ENCODE measurements around the gene RNGTT. TPM values are rescaled to one million over a fixed set of nuclear protein-coding genes. Genes with fewer than 3 reads are reported as not detected.

Gene RNGTT
- total and polyA plus RNA-seq, 4 donors, result 13.1 to 34.4 (median 20.9) TPM

DNA sequence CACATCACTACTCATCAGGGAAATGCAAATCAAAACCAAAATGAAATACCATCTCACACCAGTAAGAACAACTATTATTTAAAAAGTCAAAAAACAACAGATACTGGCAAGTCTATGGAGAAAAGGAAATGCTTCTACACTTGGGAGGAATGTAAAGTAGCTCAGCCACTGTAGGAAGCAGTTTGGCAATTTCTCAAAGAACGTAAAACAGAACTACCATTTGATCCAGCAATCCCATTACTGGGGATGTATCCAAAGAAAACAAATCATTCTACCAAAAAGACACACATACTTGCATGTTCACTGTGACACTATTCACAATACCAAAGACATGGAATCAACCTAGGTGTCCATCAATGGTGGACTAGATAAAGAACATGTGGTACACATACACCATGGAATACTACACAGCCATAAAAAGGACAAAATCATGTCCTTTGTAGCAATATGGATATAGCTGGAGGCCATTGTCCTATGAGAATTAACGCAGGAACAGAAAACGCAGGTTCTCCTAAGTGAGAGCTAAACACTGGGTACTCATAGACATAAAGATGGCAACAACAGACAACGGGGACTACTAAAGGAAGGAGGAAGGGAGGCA, 260.4 kb downstream of the RNGTT start:
- DNase-seq (ENCODE audit: low read depth in 4 of 6, low spot score in 6 of 6), result no peak
- Histone ChIP-seq H3K4me3 (ENCODE audit: low read depth, low read length) (no peak overlapping the region), H3K36me3 (ENCODE audit: control insufficient read depth, insufficient read depth, low read length) (no peaks in the 10 kb centered on the region), H3K27me3 (ENCODE audit: control insufficient read depth, insufficient read depth, low read length) (no peaks in the 10 kb centered on the region), H3K27ac (ENCODE audit: low read depth, low read length) (no peak overlapping the region), H3K4me1 (ENCODE audit: control insufficient read depth, insufficient read depth, low read length) (no peaks in the 10 kb centered on the region), H3K9me3 (ENCODE audit: control insufficient read depth, insufficient read depth, low read length) (no peaks in the 10 kb centered on the region)
- 60% methylated on average over 1 of the region's 4 CpGs for WGBS (ENCODE audit: insufficient coverage)

DNA sequence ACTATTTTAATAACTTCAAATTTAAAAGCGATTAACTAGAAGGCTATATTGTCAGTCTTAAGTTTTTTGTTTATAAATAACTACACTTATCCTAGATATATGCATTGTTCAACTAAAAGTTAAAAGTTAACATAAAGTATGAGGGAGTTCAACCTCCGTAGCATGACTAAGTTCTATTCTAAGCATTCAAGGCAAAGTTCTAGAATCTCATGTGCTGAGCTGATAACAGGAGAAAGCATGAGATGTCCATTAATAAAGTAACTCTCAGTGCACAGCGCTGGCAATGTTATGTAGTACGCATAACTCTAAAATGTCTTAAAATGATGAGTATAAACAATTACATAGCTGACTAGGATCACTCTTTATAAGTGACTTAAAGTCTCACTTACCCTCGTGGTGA, 264.8 kb downstream of the RNGTT start:
- Histone ChIP-seq H3K36me3 (ENCODE audit: control insufficient read depth, insufficient read depth, low read length) (no peaks in the 10 kb centered on the region), H3K27me3 (ENCODE audit: control insufficient read depth, insufficient read depth, low read length) (no peaks in the 10 kb centered on the region), H3K27ac (ENCODE audit: low read depth, low read length) (no peak overlapping the region), H3K4me1 (ENCODE audit: control insufficient read depth, insufficient read depth, low read length) (no peaks in the 10 kb centered on the region), H3K9me3 (ENCODE audit: control insufficient read depth, insufficient read depth, low read length) (peaks cover 7% of the 10 kb centered on the region), H3K4me3 (ENCODE audit: low read depth, low read length) (no peak overlapping the region)
- no peak for DNase-seq (ENCODE audit: low read depth in 4 of 6, low spot score in 6 of 6)
- no CpG with 5 or more reads among the region's 5 CpGs for WGBS (ENCODE audit: insufficient coverage)

DNA sequence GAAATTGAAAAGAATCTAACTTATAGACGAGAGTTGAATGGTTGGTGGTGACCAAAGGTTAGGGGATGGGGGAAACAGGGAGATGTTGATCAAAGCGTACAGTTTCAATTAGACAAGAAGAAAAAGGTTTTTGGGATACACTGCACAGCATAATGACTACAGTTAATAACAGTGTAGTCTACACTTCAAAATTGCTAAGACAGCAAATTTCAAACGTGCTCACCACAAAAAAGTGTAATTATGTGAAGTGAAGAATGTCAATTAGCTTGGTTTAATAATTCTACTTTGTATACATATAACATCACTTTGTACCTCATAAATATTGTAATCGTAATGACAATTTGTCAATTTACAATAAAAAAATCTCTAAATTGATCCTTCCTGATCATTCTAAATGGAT, 267.5 kb downstream of the RNGTT start:
- no CpG with 5 or more reads among the region's 4 CpGs for WGBS (ENCODE audit: insufficient coverage)

DNA sequence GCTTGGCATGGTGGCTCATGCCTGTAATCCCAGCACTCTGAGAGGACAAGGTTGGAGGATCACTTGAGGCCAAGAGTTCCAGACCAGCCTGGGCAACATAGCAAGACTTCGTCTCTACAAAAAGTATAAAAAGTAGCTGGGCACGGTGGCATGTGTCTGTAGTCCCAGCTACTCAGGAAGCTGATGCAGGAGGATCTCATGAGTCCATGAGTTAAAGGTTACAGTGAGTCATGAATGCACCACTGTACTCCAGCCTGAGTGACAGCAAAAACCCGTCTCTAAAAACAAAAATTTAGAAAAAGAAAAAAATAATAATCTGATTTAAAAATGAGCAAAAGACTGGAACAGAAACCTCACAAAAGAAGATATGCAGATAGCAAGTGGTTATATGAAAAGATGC, 279.7 kb downstream of the RNGTT start:
- no peak for DNase-seq (ENCODE audit: low read depth in 4 of 6, low spot score in 6 of 6)
- no peaks in the 10 kb centered on the region for H3K9me3 ChIP-seq (ENCODE audit: control insufficient read depth, insufficient read depth, low read length)
- no peaks in the 10 kb centered on the region for H3K4me1 ChIP-seq (ENCODE audit: control insufficient read depth, insufficient read depth, low read length)
- 72% methylated on average over 2 of the region's 3 CpGs for WGBS (ENCODE audit: insufficient coverage)
- no peaks in the 10 kb centered on the region for H3K27me3 ChIP-seq (ENCODE audit: control insufficient read depth, insufficient read depth, low read length)
- no peak overlapping the region for H3K27ac ChIP-seq (ENCODE audit: low read depth, low read length)
- H3K36me3 ChIP-seq (ENCODE audit: control insufficient read depth, insufficient read depth, low read length), result no peaks in the 10 kb centered on the region
- no peak overlapping the region for H3K4me3 ChIP-seq (ENCODE audit: low read depth, low read length)

More for the DNA sequence above, 267.5 kb downstream of the RNGTT start:
- H3K4me1 ChIP-seq (ENCODE audit: control insufficient read depth, insufficient read depth, low read length), result no peaks in the 10 kb centered on the region
- DNase-seq (ENCODE audit: low read depth in 4 of 6, low spot score in 6 of 6), result no peak
- H3K4me3 ChIP-seq (ENCODE audit: low read depth, low read length), result no peak overlapping the region
- H3K27me3 ChIP-seq (ENCODE audit: control insufficient read depth, insufficient read depth, low read length), result no peaks in the 10 kb centered on the region
- no peaks in the 10 kb centered on the region for H3K36me3 ChIP-seq (ENCODE audit: control insufficient read depth, insufficient read depth, low read length)
- H3K27ac ChIP-seq (ENCODE audit: low read depth, low read length), result no peak overlapping the region
- H3K9me3 ChIP-seq (ENCODE audit: control insufficient read depth, insufficient read depth, low read length), result peaks cover 7% of the 10 kb centered on the region

DNA sequence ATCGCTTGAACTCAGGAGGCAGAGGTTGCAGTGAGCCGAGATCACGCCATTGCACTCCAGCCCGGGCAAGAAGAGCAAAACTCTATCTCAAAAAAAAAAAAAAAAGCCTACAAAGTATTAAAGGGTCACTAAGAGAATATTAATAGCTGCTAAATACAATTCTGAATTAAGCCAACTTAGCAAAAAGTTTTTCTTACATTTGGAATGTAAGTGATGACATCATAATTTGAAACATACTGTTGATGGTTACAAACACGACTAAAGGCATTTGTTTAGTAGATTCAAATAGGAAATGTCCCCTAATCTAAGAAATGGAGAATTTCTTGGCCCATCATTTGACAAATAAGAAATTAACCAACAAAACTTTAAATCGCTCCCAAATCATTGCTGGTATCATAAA, 282.8 kb downstream of the RNGTT start:
- WGBS (ENCODE audit: insufficient coverage), result no CpG with 5 or more reads among the region's 6 CpGs

DNA sequence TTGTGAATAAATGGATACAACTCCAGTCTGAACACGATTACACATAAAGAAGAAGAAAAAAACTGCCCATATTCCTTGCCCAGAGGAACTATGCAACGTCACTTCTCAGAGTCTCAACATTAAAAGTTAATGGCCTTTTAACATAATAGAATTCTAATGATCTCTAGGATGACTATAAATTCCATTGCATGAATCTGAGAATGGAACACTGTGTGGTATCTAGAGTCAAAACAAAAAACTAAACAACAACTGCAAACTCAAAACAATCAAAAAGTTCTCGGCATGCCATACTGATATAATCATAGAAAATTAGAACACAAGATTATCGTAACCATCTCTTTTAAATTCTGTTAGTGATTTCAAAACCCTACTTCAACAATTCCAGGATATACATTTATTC, 283.6 kb downstream of the RNGTT start:
- no peaks in the 10 kb centered on the region for H3K4me1 ChIP-seq (ENCODE audit: control insufficient read depth, insufficient read depth, low read length)
- no peak overlapping the region for H3K4me3 ChIP-seq (ENCODE audit: low read depth, low read length)
- WGBS (ENCODE audit: insufficient coverage), result no CpG with 5 or more reads among the region's 4 CpGs
- no peaks in the 10 kb centered on the region for H3K27me3 ChIP-seq (ENCODE audit: control insufficient read depth, insufficient read depth, low read length)
- no peaks in the 10 kb centered on the region for H3K36me3 ChIP-seq (ENCODE audit: control insufficient read depth, insufficient read depth, low read length)
- no peak overlapping the region for H3K27ac ChIP-seq (ENCODE audit: low read depth, low read length)
- DNase-seq (ENCODE audit: low read depth in 4 of 6, low spot score in 6 of 6), result no peak
- no peaks in the 10 kb centered on the region for H3K9me3 ChIP-seq (ENCODE audit: control insufficient read depth, insufficient read depth, low read length)

More for the DNA sequence above, 282.8 kb downstream of the RNGTT start:
- no peak for DNase-seq (ENCODE audit: low read depth in 4 of 6, low spot score in 6 of 6)
- H3K4me1 ChIP-seq (ENCODE audit: control insufficient read depth, insufficient read depth, low read length), result no peaks in the 10 kb centered on the region
- H3K4me3 ChIP-seq (ENCODE audit: low read depth, low read length), result no peak overlapping the region
- no peak overlapping the region for H3K27ac ChIP-seq (ENCODE audit: low read depth, low read length)
- H3K9me3 ChIP-seq (ENCODE audit: control insufficient read depth, insufficient read depth, low read length), result no peaks in the 10 kb centered on the region
- H3K36me3 ChIP-seq (ENCODE audit: control insufficient read depth, insufficient read depth, low read length), result no peaks in the 10 kb centered on the region
- H3K27me3 ChIP-seq (ENCODE audit: control insufficient read depth, insufficient read depth, low read length), result no peaks in the 10 kb centered on the region

DNA sequence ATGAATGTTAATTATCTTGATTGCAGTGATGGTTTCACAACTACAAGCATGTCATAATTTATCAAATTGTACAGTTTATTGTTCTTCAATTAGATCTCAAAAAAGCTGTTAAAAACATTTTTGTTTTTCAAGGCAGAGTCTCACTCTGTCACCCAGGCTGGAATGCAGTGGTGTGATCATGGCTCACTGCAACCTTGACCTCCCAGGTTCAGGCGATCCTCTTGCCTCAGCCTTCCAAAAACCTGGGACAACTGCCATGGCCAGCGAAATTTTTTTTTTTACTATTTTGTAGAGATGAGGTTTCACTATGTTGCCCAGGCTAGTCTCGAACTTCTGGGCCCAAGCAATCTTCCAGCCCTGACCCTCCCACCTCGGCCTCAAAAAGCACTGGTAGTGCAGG, 286.1 kb downstream of the RNGTT start:
- DNase-seq (ENCODE audit: low read depth in 4 of 6, low spot score in 6 of 6), result no peak
- no peaks in the 10 kb centered on the region for H3K27me3 ChIP-seq (ENCODE audit: control insufficient read depth, insufficient read depth, low read length)
- 100% methylated on average over 1 of the region's 4 CpGs for WGBS (ENCODE audit: insufficient coverage)
- H3K36me3 ChIP-seq (ENCODE audit: control insufficient read depth, insufficient read depth, low read length), result no peaks in the 10 kb centered on the region
- no peaks in the 10 kb centered on the region for H3K9me3 ChIP-seq (ENCODE audit: control insufficient read depth, insufficient read depth, low read length)
- no peaks in the 10 kb centered on the region for H3K4me1 ChIP-seq (ENCODE audit: control insufficient read depth, insufficient read depth, low read length)
- H3K27ac ChIP-seq (ENCODE audit: low read depth, low read length), result no peak overlapping the region
- no peak overlapping the region for H3K4me3 ChIP-seq (ENCODE audit: low read depth, low read length)

DNA sequence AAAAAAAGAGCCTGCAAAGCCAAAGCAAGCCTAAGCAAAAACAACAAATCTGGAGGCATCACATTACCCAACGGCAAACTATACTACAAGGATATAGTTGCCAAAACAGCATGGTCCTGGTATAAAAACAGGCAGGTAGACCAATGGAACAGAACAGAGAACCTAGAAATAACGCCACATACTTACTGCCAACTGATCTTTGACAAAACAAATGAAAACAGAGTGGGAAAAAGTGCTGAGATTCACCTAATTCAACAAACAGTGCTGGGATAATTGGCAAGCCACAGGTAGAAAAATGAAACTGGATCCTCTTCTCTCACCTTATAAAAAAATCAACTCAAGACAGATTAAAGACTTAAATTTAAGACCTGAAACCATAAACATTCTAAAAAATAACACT, 291.8 kb downstream of the RNGTT start:
- H3K27me3 ChIP-seq (ENCODE audit: control insufficient read depth, insufficient read depth, low read length), result no peaks in the 10 kb centered on the region
- H3K9me3 ChIP-seq (ENCODE audit: control insufficient read depth, insufficient read depth, low read length), result peaks cover 7% of the 10 kb centered on the region
- H3K4me3 ChIP-seq (ENCODE audit: low read depth, low read length), result no peak overlapping the region
- H3K27ac ChIP-seq (ENCODE audit: low read depth, low read length), result no peak overlapping the region
- 100% methylated on average over 1 of the region's 2 CpGs for whole genome bisulfite sequencing (ENCODE audit: insufficient coverage)
- no peaks in the 10 kb centered on the region for H3K4me1 ChIP-seq (ENCODE audit: control insufficient read depth, insufficient read depth, low read length)
- no peak for DNase-seq (ENCODE audit: low read depth in 4 of 6, low spot score in 6 of 6)
- H3K36me3 ChIP-seq (ENCODE audit: control insufficient read depth, insufficient read depth, low read length), result no peaks in the 10 kb centered on the region

DNA sequence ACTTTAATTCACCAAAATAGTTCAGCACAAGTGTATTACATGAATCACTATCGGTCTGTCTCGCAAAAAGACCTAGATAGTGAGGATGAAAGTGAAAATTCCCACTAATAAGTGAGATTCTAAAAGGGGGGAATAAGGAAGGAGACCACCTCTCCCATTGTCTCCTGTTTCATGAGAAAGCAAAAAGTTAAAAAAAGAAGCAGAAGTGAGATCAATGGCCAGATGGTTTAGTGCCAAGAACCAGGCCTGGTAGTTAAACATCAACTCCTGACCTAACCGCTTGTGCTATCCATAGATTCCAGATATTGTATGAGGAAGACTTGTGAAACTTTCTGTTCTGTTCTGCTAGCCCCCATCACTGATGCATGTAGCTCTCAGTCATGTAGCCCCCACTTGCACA, 293.0 kb downstream of the RNGTT start:
- WGBS (ENCODE audit: insufficient coverage), result no CpG with 5 or more reads among the region's 3 CpGs
- Histone ChIP-seq H3K9me3 (ENCODE audit: control insufficient read depth, insufficient read depth, low read length) (peaks cover 7% of the 10 kb centered on the region), H3K27ac (ENCODE audit: low read depth, low read length) (no peak overlapping the region), H3K4me3 (ENCODE audit: low read depth, low read length) (no peak overlapping the region), H3K36me3 (ENCODE audit: control insufficient read depth, insufficient read depth, low read length) (no peaks in the 10 kb centered on the region), H3K27me3 (ENCODE audit: control insufficient read depth, insufficient read depth, low read length) (no peaks in the 10 kb centered on the region), H3K4me1 (ENCODE audit: control insufficient read depth, insufficient read depth, low read length) (no peaks in the 10 kb centered on the region)
- no peak for DNase-seq (ENCODE audit: low read depth in 4 of 6, low spot score in 6 of 6)

DNA sequence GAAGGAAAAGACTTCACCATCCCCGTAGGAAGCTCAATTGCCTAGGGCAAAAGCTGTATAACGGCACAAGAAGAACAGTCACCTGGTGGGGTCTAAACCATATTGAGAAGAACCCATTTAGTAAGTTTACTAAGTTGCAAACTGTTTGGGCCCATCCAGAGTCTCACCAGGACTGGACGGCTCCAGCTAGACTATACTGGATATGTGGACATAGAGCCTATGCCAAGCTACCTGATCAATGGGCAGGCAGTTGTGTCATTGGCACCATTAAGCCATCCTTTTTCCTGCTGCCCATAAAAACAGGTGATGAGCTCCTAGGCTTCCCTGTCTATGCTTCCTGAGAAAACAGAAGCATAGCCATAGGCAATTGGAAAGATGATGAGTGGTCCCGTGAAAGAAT, 293.9 kb downstream of the RNGTT start:
- Histone ChIP-seq H3K27ac (ENCODE audit: low read depth, low read length) (no peak overlapping the region), H3K4me1 (ENCODE audit: control insufficient read depth, insufficient read depth, low read length) (no peaks in the 10 kb centered on the region), H3K36me3 (ENCODE audit: control insufficient read depth, insufficient read depth, low read length) (no peaks in the 10 kb centered on the region), H3K9me3 (ENCODE audit: control insufficient read depth, insufficient read depth, low read length) (peaks cover 7% of the 10 kb centered on the region), H3K4me3 (ENCODE audit: low read depth, low read length) (no peak overlapping the region), H3K27me3 (ENCODE audit: control insufficient read depth, insufficient read depth, low read length) (no peaks in the 10 kb centered on the region)
- WGBS (ENCODE audit: insufficient coverage), result 100% methylated on average over 2 of the region's 4 CpGs
- DNase-seq (ENCODE audit: low read depth in 4 of 6, low spot score in 6 of 6), result no peak
